ENCODE measurements around the gene TEX14.

The TEX14 gene

DNA sequence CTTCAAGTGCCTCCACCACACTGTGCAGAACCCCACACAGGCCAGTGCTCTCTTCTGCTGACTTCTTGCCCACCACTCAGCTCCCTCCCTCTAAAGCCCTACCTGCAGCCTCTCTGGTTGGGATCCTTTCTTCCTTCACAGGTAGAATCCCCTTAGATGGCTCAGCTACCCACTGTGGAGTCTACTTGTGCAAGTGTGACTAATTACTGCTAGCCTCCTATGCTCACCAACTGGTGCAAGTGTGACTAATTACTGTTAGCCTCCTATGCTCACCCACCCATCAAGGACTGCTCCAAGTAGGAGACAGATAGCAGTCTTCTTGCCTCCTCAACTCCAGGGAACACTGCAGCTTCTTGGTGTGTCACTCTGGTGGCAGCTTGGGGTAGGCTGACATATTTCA, 43.6 kb downstream of the TEX14 start:
- DNase-seq (ENCODE audit: low spot score) = no peak

DNA sequence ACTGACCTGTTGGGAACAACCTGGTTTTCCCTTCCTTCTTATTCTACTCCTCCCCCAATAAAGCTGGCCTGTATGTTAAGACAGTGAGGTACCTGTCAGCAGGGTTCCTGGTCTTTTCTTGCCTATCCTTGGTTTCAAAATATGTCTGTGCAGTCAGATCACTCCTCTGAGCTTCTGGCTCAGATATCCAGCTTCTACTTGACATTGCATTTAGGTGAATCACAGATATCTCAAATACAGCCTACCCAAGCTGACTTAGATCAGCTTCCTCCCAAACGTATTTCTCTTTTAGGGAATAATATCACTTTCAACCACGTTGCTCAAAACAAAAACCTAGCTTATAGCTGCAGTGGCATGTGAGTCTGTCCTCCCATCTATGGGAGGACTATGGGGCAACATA, 48.7 kb downstream of the TEX14 start:
- DNase-seq (ENCODE audit: low spot score) = no peak

DNA sequence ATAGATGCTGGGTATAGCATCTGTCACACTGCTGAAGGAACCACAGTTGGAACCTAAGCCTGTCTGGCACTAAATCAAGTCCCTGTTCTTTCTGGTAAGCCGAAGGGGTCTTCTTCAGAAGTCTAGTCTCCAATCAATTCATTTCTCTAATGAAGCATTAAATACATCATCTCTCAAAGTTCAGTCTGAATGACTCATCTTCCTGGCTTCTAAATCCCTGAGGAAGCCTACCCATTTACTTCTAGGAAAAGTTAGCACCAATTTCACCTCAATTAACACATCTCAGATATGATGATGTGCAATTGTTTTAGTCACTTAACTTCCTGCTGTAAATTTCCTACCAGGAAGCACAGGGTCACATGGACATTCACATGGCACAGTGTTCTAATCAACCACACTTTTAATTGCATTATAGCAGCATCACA, 49.9 kb downstream of the TEX14 start:
- DNase-seq (ENCODE audit: low spot score) = no peak

DNA sequence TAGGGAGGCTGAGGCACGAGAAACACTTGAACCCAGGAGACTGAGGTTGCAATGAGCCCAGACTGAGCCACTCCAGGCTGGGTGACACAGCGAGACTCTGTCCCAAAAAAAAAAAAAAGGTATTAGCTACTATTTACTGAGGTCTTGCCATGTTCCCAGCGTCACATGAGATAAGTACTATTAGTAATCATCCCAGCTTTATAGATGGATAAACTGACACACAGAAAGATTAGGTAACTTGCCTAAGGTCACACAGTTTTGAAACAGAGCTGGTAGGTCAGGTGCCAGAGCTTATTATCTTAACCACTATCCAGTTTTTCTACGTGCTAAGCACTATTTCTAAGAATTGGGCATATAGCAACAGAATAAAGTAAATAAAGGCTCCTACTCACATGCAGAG, 51.6 kb downstream of the TEX14 start:
- no peak for DNase-seq (ENCODE audit: low spot score)

DNA sequence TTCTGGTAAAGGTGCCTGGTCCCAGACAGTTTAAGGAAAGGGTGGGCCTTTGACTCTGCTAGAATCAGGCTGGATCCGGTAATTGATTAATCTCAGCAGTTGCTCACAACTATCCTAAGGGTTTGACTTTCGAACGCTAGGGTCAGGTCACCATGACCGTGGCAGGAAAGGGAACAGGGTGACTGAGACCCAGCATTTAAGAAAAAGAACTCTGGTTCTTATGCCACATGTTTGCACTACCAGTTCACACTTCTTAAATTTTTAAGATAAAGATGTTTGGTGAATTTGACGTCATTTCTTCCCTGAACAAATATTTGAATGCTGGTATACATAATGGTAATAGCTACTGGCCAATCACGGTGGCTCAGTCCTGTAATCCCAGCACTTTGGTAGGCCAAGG, 52.2 kb downstream of the TEX14 start:
- DNase-seq (ENCODE audit: low spot score) = no peak

DNA sequence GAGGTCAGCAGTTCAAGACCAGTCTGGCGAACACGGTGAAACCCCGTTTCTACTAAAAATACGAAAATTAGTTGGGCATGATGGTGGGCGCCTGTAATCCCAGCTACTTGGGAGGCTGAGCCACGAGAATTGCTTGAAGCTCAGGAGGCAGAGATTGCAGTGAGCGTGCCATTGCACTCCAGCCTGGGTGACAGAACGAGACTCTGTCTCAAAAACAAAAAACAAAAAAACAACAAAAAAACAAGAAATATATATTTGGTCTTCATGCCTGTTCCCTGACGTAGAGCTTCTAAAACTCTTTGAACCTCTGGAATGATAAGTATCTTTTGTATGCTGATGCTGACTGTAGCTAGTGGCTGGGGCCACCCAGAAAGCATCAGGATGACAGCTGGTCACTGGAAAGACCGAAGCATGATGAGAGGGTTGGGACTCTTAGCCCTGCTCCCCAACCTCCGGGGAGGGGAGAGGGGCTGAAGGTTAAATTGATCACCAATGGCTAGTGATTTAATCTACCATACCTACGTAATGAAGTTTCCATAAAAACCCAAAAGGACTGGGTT, 54.8 kb downstream of the TEX14 start:
- DNase-seq (ENCODE audit: low spot score) = no peak

DNA sequence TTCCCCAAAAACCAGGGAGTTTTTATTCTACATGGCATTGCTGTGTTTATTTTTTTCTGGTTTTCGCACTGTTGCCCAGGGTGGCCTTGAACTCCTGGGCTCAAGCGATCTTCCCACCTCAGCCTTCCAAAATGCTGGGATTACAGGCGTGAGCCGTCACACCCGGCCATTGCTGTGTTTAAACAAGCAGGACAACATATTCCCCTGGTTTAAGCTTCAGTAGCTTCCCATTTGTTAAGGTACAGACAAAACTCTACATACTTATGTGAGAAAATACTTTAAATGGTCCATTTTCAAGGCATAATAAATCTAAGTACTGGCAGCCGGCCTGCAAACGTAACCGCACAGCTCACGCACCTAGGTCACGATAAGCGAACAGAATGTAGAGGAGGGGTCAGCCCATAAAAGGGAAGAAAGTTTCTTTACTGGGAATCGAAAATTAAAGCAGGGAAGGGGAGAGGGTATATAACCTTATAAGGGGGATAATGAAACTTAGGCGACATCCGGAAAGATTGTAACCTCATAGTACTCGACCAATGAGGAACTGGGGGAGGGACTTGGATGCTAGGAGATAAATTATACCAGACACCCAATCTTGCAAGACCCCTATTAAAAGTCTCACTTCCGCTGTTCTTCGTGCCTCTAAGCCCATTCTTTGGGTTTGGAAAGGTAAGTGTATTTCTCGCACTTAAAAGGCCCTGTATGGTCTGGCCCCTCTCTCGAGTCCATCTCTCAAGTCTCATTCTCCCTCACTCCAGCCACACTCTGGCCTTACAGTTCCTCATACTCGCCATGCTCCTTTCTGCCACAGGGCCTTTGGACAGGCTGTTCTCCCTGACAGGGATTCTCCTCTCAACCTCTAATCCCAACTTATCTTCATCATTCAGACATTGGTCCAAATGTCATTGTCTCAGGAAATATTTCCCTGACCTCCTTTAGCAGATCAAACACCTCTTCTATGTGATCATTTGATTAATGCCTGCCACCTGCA, 59.2 kb downstream of the TEX14 start:
- DNase-seq (ENCODE audit: low spot score) = no peak

DNA sequence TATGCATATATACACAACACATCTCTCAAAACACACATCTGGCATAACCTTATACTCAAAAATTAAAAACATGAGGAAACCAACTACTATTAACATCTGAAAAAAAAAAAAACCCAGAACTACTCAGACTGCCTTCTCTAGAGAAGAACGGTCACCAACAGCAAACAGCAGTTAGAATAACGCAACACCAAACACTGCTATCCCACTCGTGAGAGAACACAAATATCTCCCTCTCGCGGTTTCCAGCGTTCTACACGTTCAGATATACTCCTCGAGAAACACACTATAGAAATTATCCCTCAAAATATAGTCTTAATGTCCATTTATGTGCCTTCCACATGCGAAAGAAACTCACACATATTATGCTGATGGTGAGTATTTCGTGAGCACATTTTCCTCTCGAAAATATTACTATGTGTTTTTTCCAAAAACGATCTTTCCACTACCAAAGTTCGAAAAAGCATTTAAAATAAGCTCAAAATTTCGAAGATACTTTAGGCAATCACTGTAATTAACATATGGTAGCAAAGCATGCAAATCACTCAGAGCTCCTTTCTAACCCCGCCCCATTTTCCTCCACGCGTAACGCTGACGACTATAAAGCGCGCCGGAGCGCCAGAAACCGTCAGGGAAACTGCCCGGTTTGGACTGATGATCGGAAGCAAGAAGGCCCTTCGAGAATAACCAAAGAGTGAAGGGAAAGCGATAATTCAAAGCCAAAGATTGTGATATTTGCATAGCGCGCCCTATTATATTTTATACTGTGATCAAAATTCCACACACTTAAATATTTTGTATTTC, 60.1 kb downstream of the TEX14 start:
- peak; percentile 97 for DNase-seq (ENCODE audit: low spot score)

DNA sequence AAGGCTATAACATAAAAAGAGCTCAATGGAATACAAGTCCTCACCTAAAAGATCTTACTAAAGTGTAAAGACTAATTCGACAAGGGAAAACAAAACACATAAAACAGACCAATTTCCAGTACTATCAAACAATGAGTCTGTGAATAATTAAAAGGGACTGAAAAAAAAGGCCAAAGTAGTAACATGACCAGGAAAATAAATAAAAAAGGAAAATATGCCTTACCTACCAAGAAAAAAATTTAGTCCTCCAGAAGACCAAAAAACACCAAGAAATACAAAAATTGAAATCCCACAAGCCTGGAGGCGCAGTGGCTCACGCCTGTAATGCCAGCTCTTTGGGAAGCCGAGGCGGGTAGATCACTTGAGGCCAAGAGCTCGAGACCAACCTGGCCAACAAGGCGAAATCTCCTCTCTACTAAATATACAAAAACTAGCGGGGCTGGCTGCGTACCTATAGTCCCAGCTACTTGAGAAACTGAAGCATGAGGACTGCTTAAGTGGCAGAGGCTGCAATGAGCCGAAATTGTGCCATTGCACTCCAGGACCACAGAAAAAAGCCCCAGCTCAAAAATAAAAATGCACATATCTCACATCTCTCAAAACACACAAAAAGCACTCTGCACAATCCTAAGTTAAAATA, 60.8 kb downstream of the TEX14 start:
- DNase-seq (ENCODE audit: low spot score) = no peak

DNA sequence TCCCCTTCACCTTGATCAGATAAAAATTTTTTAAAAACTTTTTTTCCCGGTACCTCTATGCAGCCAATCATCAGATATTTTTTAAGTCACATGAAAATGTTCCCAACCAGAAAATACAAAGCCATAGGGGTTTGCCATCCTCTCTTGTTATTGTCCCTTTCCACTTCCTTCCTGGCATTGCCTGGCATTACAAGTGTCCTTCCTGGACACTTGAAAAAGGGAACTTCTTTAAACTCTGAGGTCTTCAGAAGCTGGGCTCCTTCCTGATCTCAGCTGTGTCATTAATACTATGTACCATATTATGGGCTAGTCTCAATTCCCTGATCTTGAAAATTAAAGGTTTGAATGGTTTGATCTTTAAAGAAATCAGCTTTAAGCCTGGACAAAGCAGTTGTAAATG, 64.9 kb downstream of the TEX14 start:
- no peak for DNase-seq (ENCODE audit: low spot score)

DNA sequence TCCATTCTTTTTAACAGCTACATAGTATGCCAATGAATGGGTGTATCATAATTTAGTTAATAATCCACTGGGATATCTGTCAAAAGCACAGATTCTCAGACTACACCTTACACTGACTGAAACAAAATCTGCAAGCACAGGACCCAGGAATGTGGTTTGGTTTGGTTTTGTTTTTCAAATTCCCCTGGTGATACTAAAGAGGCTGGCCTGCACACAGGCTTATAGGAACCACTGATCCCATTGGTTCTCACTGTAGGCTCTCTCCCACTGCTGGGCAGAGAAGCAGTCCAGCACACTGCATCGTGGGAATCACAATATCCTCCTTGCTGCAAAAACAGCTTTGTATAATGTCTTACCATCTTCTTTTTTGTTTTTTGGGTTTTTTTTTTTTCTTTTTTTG, 67.1 kb downstream of the TEX14 start:
- no peak for DNase-seq (ENCODE audit: low spot score)

DNA sequence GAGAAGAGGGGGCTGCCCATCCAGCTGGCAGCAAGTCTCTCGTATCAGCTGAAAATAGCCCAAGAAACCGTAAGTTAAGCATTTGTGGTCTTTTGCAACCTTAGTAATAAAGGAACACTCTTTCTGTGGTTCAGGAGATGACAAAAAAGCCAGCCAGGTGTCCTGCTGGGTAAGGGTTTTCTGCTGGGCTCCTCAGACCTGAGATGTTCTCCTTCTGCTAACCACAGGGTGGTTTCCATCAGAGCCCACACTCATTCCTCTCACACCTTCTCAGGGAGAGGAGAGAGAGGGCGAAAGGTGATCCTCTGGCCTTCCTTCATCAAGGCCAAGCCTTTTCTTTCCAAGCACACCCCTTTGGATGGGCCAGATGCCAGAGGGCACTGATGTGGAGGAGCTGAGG, 70.7 kb downstream of the TEX14 start:
- no peak for DNase-seq (ENCODE audit: low spot score)

DNA sequence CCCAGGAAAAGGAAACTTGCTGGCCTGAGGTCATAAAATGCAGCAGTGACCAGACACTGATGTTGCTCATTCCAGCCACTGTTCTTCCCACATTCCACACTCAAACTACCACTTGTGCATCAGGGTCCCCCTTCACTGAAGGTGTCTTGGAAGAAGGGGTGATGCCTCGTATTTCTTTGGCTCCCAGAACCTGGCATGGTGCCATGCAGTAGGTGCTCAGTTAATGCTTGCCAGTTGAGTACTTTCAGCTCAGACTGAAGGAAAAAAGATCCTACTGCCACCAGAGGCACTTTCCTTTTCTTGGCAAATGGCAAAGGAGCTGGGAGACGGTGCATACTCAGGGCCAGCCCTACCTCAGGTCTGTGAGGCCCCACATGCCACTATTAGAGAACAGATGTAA, 73.5 kb downstream of the TEX14 start:
- DNase-seq (ENCODE audit: low spot score) = no peak

DNA sequence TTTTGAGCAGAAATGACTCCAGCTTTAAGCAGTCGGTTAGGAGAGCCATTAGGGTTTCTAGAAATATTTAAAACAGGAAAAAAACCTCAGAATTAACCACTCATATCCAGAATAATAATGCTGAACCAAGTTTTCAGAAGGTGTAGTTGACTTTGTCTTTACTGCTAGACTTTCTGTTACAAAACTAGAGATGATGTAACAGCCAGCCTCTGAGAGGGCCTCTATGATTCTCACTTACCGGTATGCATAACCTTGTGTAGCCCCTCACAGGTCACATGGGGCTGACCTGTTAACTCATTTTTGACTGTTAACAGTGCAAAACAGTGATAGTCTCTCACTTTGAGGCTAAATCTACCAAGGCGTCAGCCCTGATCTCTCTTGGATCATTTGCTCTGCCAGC, 74.3 kb downstream of the TEX14 start:
- no peak for DNase-seq (ENCODE audit: low spot score)

DNA sequence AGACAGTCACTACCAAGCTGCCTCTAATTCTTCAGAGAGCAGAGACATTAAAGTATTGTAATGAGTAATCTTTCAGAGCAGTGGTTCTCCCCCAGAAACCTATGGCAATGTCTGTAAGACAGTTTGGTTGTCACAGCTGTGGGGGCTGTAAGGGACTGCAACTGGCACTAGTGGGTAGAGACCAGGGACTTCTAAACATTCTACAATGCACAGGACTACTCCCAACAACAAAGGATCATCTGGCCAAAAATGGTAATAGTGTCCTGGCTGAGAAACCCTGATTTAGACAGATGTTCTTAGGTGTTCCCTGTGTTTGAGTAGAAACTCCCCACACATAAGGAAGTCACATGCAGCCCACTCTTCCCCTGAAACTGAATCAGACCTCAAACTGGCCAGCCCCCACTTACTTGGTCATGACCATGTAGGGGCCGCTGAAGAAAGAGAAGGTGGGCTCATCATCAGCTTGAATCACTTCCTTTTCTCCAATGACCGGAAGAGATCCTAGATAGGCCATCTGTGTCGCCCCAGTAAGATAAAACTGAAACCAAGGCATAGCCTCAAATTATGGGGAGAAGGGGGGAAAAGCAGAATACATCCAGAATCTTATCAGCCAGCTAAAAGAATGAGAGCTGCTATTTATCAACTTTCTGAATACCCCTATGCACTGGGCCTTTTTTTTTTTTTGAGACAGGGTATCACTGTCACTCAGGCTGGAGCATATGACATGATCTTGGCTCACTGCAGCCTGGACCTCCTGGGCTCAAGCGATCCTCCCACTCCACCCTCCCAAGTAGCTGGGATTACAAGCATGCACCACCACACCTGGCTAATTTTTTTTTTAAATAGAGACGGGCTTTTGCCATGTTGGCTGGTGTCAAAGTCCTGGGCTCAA, 75.8 kb downstream of the TEX14 start:
- no peak for DNase-seq (ENCODE audit: low spot score)

DNA sequence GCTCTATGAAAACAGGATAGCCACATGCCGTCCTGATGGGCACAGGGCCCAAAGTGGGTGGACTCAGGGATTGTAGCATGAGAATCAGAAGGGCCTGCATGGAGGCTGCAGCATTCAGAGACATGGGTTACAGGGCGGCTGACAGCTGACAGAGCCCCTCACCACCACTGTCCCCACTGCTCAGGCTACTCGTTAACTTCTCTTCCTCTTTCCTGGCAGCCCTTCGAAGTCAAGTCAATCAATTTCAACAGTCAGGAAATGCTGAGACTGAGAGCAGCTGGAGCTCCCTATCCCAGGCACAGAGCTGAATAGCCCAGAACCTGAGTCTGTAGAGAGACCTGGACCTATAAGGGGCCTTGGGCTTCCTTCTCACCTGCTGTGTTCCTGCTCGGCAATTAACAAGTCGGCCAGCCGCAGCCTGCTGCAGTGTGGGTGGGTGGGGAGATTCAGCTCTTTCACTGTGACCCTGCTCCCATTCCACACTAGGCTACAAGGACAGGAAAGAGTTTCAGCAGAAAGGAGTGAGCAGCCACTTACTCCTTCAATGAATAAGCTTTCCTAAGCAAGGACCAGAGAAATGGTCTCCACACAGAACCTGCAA, 76.9 kb downstream of the TEX14 start:
- no peak for DNase-seq (ENCODE audit: low spot score)

DNA sequence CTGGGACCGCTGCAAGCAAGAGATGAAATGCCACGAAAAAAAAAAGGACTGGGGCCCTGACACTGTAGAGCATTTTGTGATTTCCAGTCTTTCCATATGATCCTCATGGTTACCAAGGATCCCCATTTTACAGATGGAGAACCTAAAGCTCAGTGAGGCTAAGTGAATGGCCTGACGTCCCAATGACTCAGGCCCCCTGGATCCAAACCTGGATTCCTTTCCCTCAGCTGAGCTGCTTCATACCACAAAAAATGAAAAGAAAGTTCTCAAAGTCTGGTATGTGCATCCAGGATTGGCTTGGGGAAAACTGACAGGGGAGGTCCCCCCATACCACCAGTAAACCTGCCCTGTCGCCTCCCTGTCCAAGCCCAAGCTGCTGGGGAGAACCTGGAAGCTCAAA, 80.5 kb downstream of the TEX14 start:
- DNase-seq (ENCODE audit: low spot score) = no peak

DNA sequence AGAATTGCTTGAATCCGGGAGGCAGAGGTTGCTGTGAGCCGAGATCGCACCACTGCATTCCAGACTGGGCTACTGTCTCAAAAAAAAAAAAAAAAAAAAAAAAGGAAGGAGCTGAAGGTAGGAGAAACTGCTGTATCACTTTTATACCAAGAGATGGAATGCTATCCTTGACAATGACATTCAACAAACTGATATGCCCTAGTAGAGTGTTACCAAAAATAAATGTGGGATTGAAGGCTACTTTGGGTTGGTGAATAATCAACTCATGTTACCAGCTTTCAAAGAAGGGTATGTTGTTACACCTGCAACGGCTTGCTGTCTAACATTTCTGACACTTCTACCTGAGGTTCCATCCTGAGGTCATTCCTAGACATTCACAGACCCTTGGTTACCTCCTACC, 84.9 kb downstream of the TEX14 start:
- DNase-seq (ENCODE audit: low spot score) = no peak

DNA sequence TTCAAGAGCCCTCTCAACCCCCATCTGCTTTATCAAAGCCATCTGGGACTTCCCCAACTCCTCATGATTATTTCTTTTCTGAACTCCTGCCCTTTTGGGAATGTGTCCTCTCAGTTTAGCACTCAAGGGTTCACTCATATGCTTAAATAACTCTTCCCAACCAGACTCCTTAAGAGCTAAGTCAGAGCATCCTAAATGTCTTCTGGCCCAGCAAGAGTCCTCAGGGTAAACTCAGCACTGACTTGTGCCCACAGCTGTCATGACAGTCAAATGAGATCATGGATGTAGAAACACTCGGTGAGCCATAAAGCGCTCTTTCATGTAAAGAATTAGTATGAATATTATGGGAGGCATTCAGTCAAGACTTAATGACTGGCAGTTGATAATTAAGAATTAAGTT, 85.9 kb downstream of the TEX14 start:
- no peak for DNase-seq (ENCODE audit: low spot score)

DNA sequence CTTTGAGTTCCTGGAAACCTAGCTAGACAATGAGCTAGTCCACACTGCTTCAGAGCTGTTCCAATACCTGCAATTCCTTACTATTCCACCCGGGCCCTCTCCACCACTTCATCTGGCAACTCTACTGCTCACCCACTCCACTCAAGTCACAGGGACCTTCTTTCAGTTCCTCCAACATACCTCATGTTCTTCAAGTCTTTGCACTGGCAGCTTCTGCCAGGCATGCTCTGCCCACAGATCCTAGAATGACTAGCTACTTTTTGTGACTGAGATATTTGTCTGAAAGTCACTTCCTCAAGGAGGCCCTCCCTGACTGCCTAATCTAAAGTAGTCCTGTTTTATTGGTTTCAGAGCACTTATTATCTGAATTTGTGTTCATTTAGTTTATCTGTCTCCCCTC, 86.4 kb downstream of the TEX14 start:
- DNase-seq (ENCODE audit: low spot score) = no peak

DNA sequence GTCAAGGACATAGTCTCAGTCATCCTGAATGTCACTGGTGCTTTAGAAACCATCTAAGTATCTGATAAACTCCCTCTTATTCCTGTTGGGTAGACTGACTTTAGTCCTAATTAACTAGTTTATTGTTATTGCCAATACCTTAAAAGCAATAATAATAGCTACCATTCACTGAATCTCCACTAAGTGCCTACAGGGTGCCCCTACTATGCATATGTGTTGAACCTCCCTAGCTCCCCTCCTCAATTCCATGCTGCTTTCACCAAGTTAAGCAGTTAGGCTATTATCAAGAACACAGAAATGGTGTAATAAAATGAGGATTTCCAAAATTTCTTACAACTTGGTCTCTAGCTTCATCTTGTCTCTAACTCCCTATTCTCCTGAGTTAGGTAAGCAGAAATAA, 89.9 kb downstream of the TEX14 start:
- DNase-seq (ENCODE audit: low spot score) = no peak

Measured in globus pallidus (tissue), 1 donor.